Measurements from ENCODE around the gene AFAP1.

The AFAP1 gene

DNA sequence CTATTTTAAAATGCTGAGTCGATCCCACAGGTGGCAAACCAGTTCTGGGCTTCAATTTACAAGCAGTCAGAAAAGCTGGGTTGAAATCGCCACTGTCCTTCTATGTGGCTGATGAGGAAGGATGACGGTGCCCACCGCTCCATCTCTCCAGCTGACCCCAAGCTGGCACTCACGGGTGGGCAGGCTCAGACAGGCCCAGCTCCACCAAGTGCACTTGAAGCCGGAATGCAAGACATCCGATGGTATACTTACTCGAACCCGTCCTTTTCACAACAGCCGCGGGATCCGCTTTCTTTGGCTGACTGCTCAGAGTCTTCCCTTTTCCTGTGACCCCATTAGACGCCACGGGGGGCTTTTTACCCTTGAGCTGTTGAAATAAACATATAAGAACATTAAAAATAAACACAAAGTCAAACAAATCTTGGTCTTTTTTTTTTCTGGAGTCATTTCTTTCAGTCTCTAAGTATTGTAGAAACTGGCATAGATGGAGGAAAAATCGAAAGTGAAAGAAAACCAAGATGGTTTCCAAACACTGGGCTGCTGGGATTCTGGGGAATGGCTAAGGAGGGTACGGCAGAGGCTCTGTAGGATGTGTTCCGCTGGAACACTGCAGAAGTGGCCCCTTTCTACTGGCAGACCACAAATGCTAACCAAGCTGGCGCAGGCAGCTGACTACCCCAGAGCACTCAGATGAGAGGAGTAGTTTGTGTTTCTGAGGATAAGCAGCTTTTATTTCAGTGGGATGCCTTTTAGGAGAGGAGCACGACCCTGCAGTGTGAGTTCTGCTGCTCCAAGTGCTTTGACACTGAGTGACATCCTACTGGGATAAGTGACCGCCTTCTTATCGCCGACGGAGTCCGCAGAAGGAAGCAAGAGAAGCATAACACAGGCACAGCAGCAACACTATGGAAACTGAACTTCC lies 160.9 kb downstream of the AFAP1 start:
- no peak overlapping the region for H3K4me3 ChIP-seq (ENCODE audit: low read depth, low read length)
- no peak for TF ChIP-seq CTCF (IDR thresholded peaks at IDR 0.05; ENCODE audit: insufficient read depth, low read depth, low read length, missing control alignments)

DNA sequence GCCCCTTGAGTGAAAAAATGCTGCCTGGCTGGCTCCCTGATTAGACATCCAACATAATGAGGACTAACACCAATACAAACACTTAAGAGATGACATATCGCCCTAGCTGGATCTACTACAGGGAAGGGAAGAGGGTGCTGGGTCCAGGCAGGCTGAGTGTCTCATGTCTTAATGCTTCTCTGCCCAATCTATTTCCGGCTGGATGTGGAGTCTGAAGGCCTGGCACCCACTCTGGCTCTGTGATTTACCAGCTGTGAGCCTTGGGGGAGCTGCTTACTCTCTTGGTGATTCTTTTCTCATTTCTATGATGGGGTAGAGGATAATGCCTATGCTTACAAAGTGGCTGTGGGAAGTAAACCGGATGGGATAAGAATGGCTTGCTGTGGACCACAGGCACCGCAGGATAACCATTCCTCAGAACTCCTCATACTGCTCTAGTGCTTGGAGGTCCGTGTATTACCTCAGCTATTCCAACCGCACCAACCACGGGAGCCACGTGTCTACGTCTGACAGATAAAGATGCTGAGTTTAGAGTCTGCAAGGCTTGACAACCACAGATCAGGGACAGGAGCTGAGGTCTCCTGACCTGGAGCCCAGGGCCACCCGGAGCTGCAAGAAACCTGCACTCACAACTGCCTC lies 161.7 kb downstream of the AFAP1 start:
- H3K4me3 ChIP-seq (ENCODE audit: low read depth, low read length) = no peak overlapping the region
- no peak for DNase-seq (ENCODE audit: low read depth)
- no peak for TF ChIP-seq CTCF (IDR thresholded peaks at IDR 0.05; ENCODE audit: insufficient read depth, low read depth, low read length, missing control alignments)

More for the DNA sequence above, 160.9 kb downstream of the AFAP1 start:
- DNase-seq (ENCODE audit: low read depth) = no peak

DNA sequence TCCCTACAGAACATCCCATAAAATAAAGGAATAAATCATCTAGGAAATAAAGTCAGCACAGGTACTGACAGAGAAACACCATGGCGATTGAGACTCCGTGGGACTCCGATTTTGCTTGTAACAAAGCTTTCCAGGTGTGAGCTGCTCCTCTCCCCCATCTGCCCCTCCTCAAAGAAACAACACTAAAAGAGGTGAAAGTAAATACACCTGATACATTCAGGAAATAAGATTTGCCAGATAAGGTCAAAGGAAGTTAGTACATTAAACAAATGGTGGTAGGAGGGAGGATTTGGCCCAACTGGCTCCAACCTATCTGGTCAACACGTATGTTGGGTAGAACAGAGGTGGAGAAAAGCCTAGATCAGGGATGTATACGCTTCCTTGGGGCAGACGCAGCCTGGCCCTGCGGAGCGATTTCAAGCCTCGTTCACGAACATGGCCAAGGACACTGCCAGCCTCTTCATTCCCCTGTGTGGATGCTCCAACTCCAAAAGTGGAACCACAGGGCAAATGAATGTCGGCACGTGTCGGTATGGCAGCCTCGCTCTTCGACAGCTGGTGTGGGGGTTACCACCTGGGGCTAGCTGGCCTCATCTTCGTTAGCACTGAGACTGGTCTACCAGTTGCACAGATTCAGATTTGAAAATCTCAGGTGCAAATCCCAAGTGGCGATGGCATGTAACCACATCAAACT lies 162.5 kb downstream of the AFAP1 start:
- DNase-seq (ENCODE audit: low read depth) = no peak
- no peak overlapping the region for H3K4me3 ChIP-seq (ENCODE audit: low read depth, low read length)
- TF ChIP-seq CTCF (IDR thresholded peaks at IDR 0.05; ENCODE audit: insufficient read depth, low read depth, low read length, missing control alignments) = no peak

- H3K4me3 ChIP-seq (ENCODE audit: low read depth, low read length) = no peak overlapping the region
- DNase-seq (ENCODE audit: low read depth) = no peak
- TF ChIP-seq CTCF (IDR thresholded peaks at IDR 0.05; ENCODE audit: insufficient read depth, low read depth, low read length, missing control alignments) = no peak
Measured at GRCh38 chr4:7775396-7775795, 164.3 kb downstream of the AFAP1 start.

DNA sequence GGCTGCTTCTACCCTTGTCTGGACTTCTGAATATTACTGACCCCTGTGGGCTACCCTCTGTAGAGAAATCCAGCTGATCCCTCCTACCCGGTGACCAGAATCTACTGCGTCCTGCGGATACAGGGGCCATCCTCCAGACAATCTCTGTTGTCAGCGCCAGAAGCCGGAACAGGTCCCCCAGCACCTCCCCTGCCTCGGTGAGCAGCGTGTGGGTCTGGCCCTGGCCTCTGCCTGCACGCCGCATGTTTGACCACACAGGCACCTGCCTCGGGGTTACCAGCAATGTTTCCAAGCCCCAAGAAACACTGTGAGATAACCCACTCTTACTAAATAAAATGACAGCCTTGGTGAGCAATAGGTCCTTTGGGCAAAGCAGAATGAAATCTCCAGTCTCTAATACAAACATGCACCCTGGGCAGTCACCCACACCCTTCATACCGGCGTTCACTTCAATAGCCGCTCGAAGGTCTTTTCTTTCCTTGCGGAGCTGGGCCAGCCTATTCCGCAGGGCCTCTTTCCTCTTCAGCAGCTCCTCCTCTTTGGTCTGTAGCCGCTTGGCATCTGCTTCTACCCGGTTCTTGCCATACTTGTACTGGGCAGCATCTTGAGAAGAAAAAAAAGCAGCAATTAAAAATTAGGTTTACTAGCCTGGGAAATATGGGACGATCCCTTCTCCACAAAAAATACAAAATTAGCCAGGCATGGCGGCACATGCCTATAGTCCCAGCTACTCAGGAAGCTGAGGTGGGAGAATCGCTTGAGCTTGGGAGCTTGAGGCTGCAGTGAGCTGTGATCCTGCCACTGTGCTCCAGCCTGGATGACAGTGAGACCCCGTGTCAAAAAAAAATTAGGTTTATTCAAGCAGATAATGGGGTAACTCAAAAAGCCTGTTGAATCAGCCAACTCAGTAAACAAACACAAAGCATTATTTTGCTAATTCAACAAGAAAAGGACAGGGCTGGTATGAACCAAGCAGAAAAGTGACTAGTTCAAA lies 165.1 kb downstream of the AFAP1 start:
- no peak for DNase-seq (ENCODE audit: low read depth)
- no peak for TF ChIP-seq CTCF (IDR thresholded peaks at IDR 0.05; ENCODE audit: insufficient read depth, low read depth, low read length, missing control alignments)
- H3K4me3 ChIP-seq (ENCODE audit: low read depth, low read length) = no peak overlapping the region
